ENCODE measurements around the gene PLA2G4D. TPM values are rescaled to one million over a fixed set of nuclear protein-coding genes. Genes with fewer than 3 reads are reported as not detected.

The PLA2G4D gene
- total RNA-seq, 6 experiments from 2014 or later, result not detected

- peaks cover 46% of the 10 kb centered on the region for H3K27me3 Mint-ChIP-seq (ENCODE audit: insufficient read depth)
- DNase-seq, result no peak
- H3K4me1 Mint-ChIP-seq (ENCODE audit: low read depth), result peaks cover 15% of the 10 kb centered on the region
- H3K36me3 Mint-ChIP-seq (ENCODE audit: low read depth), result no peaks in the 10 kb centered on the region
- H3K4me3 Mint-ChIP-seq, result no peak overlapping the region
- no peaks in the 10 kb centered on the region for H3K9me3 Mint-ChIP-seq
- TF ChIP-seq CTCF (IDR thresholded peaks at IDR 0.05), result no peak
- H3K27ac Mint-ChIP-seq, result no peak overlapping the region
Measured at GRCh38 chr15:42053914-42054313, 40.4 kb downstream of the PLA2G4D start.

GRCh38 chr15:42053010-42053409 lies 41.4 kb downstream of the PLA2G4D start:
- no peaks in the 10 kb centered on the region for H3K36me3 Mint-ChIP-seq (ENCODE audit: low read depth)
- no peak overlapping the region for H3K4me3 Mint-ChIP-seq
- no peak for TF ChIP-seq CTCF (IDR thresholded peaks at IDR 0.05)
- DNase-seq, result no peak
- H3K27me3 Mint-ChIP-seq (ENCODE audit: insufficient read depth), result peaks cover 46% of the 10 kb centered on the region
- H3K4me1 Mint-ChIP-seq (ENCODE audit: low read depth), result peaks cover 15% of the 10 kb centered on the region
- H3K9me3 Mint-ChIP-seq, result no peaks in the 10 kb centered on the region
- H3K27ac Mint-ChIP-seq, result no peak overlapping the region

- no peak for TF ChIP-seq CTCF (IDR thresholded peaks at IDR 0.05)
- H3K27ac Mint-ChIP-seq, result no peak overlapping the region
- no peaks in the 10 kb centered on the region for H3K36me3 Mint-ChIP-seq (ENCODE audit: low read depth)
- DNase-seq, result no peak
- H3K9me3 Mint-ChIP-seq, result no peaks in the 10 kb centered on the region
- peaks cover 59% of the 10 kb centered on the region for H3K27me3 Mint-ChIP-seq (ENCODE audit: insufficient read depth)
- H3K4me3 Mint-ChIP-seq, result no peak overlapping the region
- H3K4me1 Mint-ChIP-seq (ENCODE audit: low read depth), result no peaks in the 10 kb centered on the region
Measured at GRCh38 chr15:42050484-42051255, 43.7 kb downstream of the PLA2G4D start.

GRCh38 chr15:42048821-42049200 lies 45.6 kb downstream of the PLA2G4D start:
- no peak for DNase-seq
- Mint-ChIP-seq H3K9me3 (no peaks in the 10 kb centered on the region), H3K4me1 (ENCODE audit: low read depth) (no peaks in the 10 kb centered on the region), H3K4me3 (no peak overlapping the region), H3K36me3 (ENCODE audit: low read depth) (no peaks in the 10 kb centered on the region), H3K27ac (no peak overlapping the region), H3K27me3 (ENCODE audit: insufficient read depth) (peaks cover 67% of the 10 kb centered on the region)
- TF ChIP-seq CTCF (IDR thresholded peaks at IDR 0.05), result no peak

- Mint-ChIP-seq H3K9me3 (no peaks in the 10 kb centered on the region), H3K4me1 (ENCODE audit: low read depth) (no peaks in the 10 kb centered on the region), H3K27me3 (ENCODE audit: insufficient read depth) (peaks cover 64% of the 10 kb centered on the region), H3K36me3 (ENCODE audit: low read depth) (no peaks in the 10 kb centered on the region), H3K27ac (no peak overlapping the region), H3K4me3 (no peak overlapping the region)
- no peak for TF ChIP-seq CTCF (IDR thresholded peaks at IDR 0.05)
- DNase-seq, result no peak
Measured at GRCh38 chr15:42048080-42048820, 46.1 kb downstream of the PLA2G4D start.
